SU-DHL-6 (cell line): ENCODE results near the gene LRCH2.

ENCODE experiments used
- H2AFZ ChIP-seq: fragments of 200-600 bp; sonication (generic); 2 replicates; pipeline ENCODE4 v1.6.1; 2014; ENCODE audit warnings: low read depth, mild to moderate bottlenecking, moderate library complexity, mixed read lengths, antibody characterized with exemption, low read length; ENCODE audit not compliant: severe bottlenecking
- H3F3A ChIP-seq: fragments of 200-600 bp; shearing (Covaris generic); 2 replicates; pipeline ENCODE4 v1.6.0; 2016; ENCODE audit warnings: antibody characterized with exemption, mild to moderate bottlenecking; ENCODE audit not compliant: insufficient read depth
- H3K27ac ChIP-seq: fragments of 200-600 bp; sonication (generic); 2 replicates; pipeline ENCODE4 v1.5.1; 2016; ENCODE audit warnings: low read depth, mild to moderate bottlenecking, low read length, moderate library complexity, mixed read lengths
- H3K27me3 ChIP-seq: fragments of 200-600 bp; sonication (generic), shearing (Covaris generic); 2 replicates; pipeline ENCODE4 v1.6.0; 2014; ENCODE audit warnings: mild to moderate bottlenecking, low read length
- H3K36me3 ChIP-seq: fragments of 200-600 bp; sonication (generic); 2 replicates; pipeline ENCODE4 v1.6.1; 2014; ENCODE audit warnings: mild to moderate bottlenecking, low read length, mixed read lengths
- H3K4me2 ChIP-seq: fragments of 300-600, 200-600 bp; shearing (Covaris generic), sonication (generic); 2 replicates; pipeline ENCODE4 v1.6.0; 2014; ENCODE audit warnings: low read length, low read depth, mild to moderate bottlenecking; ENCODE audit not compliant: poor library complexity, severe bottlenecking
- H3K4me3 ChIP-seq: fragments of 200-600 bp; sonication (generic); 2 replicates; pipeline ENCODE4 v1.5.1; 2014; ENCODE audit warnings: antibody characterized with exemption, low read length, mild to moderate bottlenecking, mixed read lengths; ENCODE audit not compliant: insufficient read depth, poor library complexity, severe bottlenecking
- H3K79me2 ChIP-seq: fragments of 200-600 bp; sonication (generic); 2 replicates; pipeline ENCODE4 v1.6.1; 2014; ENCODE audit warnings: mild to moderate bottlenecking, low read length, moderate library complexity; ENCODE audit not compliant: insufficient read depth
- H3K9ac ChIP-seq: fragments of 200-600 bp; sonication (generic); 2 replicates; pipeline ENCODE4 v1.7.0; 2014; ENCODE audit warnings: mild to moderate bottlenecking, low read length
- H3K9me2 ChIP-seq: fragments of 200-600 bp; sonication (generic); replicated peaks from 2 replicates; pipeline ENCODE4 v1.6.1; 2014; ENCODE audit warnings: low read length; ENCODE audit not compliant: insufficient read depth
- H3K9me3 ChIP-seq: fragments of 200-600 bp; sonication (generic); 2 replicates; pipeline ENCODE4 v1.6.1; 2014; ENCODE audit warnings: low read length, mixed read lengths; ENCODE audit not compliant: insufficient read depth
- H4K20me1 ChIP-seq: fragments of 200-600 bp; sonication (generic); 2 replicates; pipeline ENCODE4 v1.6.1; 2014; ENCODE audit warnings: low read depth, mild to moderate bottlenecking, antibody characterized with exemption, low read length, moderate library complexity, mixed read lengths
- EZH2phosphoT487 ChIP-seq: fragments of 200-600 bp; sonication (generic), shearing (Covaris generic); conservative IDR thresholded peaks from 2 replicates; pipeline ENCODE4 v1.6.1; 2018; ENCODE audit warnings: mild to moderate bottlenecking, antibody characterized with exemption, low read length, moderate library complexity, mixed read lengths
- TF ChIP-seq, protein P1 (sequence below): fragments of 200-600 bp; sonication (generic); IDR thresholded peaks from one replicate; pipeline ENCODE4 v1.5.1; 2017; ENCODE audit warnings: antibody characterized with exemption, mild to moderate bottlenecking, low read length, moderate library complexity; ENCODE audit not compliant: insufficient read depth, poor library complexity, severe bottlenecking

The LRCH2 gene

DNA sequence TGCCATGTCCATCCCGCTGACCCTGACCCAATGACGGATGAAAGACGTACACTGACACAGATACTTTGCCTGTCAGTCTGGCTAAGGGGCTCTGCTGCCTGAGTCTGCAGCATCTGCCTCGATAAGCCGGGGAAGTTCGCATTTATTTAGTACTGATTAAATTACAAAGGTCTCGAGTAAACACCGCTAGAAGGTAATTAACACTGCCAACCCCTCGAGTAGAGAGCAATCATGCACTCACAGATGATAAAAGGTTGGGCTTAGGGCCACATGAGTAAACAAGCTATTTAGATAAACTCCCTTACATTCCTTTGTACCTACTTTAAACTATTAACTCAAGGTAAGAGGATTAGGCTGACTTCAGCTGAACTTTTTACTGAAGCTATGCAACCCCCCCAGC is 60.7 kb downstream of the LRCH2 start:
- no peak overlapping the region for H3K27ac ChIP-seq
- H2AFZ ChIP-seq, result no peak overlapping the region
- no peaks in the 10 kb centered on the region for H3F3A ChIP-seq
- no peaks in the 10 kb centered on the region for H4K20me1 ChIP-seq
- H3K9ac ChIP-seq, result no peak overlapping the region
- H3K9me2 ChIP-seq, result no peaks in the 10 kb centered on the region
- no peaks in the 10 kb centered on the region for H3K27me3 ChIP-seq
- no peak overlapping the region for H3K4me2 ChIP-seq
- H3K79me2 ChIP-seq, result no peaks in the 10 kb centered on the region
- H3K9me3 ChIP-seq, result no peaks in the 10 kb centered on the region
- H3K36me3 ChIP-seq, result no peaks in the 10 kb centered on the region
- TF ChIP-seq EZH2phosphoT487, result no peak
- TF ChIP-seq, protein P1, sequence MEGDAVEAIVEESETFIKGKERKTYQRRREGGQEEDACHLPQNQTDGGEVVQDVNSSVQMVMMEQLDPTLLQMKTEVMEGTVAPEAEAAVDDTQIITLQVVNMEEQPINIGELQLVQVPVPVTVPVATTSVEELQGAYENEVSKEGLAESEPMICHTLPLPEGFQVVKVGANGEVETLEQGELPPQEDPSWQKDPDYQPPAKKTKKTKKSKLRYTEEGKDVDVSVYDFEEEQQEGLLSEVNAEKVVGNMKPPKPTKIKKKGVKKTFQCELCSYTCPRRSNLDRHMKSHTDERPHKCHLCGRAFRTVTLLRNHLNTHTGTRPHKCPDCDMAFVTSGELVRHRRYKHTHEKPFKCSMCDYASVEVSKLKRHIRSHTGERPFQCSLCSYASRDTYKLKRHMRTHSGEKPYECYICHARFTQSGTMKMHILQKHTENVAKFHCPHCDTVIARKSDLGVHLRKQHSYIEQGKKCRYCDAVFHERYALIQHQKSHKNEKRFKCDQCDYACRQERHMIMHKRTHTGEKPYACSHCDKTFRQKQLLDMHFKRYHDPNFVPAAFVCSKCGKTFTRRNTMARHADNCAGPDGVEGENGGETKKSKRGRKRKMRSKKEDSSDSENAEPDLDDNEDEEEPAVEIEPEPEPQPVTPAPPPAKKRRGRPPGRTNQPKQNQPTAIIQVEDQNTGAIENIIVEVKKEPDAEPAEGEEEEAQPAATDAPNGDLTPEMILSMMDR, result no peak
- no peak overlapping the region for H3K4me3 ChIP-seq

GRCh38 chrX:115147220-115147619 is 86.7 kb downstream of the LRCH2 start:
- Histone ChIP-seq H3K4me3 (no peak overlapping the region), H3F3A (no peaks in the 10 kb centered on the region), H3K79me2 (no peaks in the 10 kb centered on the region), H4K20me1 (no peaks in the 10 kb centered on the region), H3K9me3 (no peaks in the 10 kb centered on the region), H3K9me2 (no peaks in the 10 kb centered on the region), H3K27ac (no peak overlapping the region), H3K27me3 (no peaks in the 10 kb centered on the region), H3K36me3 (no peaks in the 10 kb centered on the region), H3K9ac (no peak overlapping the region), H3K4me2 (no peak overlapping the region), H2AFZ (no peak overlapping the region)
- TF ChIP-seq, protein P1, result no peak
- no peak for TF ChIP-seq EZH2phosphoT487

- TF ChIP-seq, protein P1, result no peak
- no peak for TF ChIP-seq EZH2phosphoT487
- H4K20me1 ChIP-seq, result no peaks in the 10 kb centered on the region
Observed at GRCh38 chrX:115142057-115142456, 91.8 kb downstream of the LRCH2 start.

More at GRCh38 chrX:115142057-115142456, 91.8 kb downstream of the LRCH2 start:
- no peaks in the 10 kb centered on the region for H3K36me3 ChIP-seq
- no peak overlapping the region for H3K4me2 ChIP-seq
- H3K9me3 ChIP-seq, result no peaks in the 10 kb centered on the region
- H3F3A ChIP-seq, result no peaks in the 10 kb centered on the region
- H3K9ac ChIP-seq, result no peak overlapping the region
- H3K4me3 ChIP-seq, result no peak overlapping the region
- H3K27me3 ChIP-seq, result no peaks in the 10 kb centered on the region
- no peak overlapping the region for H2AFZ ChIP-seq
- H3K27ac ChIP-seq, result no peak overlapping the region
- H3K79me2 ChIP-seq, result no peaks in the 10 kb centered on the region
- no peaks in the 10 kb centered on the region for H3K9me2 ChIP-seq
